HepG2 (cell line): ENCODE results near the gene C1orf141. TPM values are rescaled to one million over a fixed set of nuclear protein-coding genes. Genes with fewer than 3 reads are reported as not detected.

Experiments
- ATAC-seq: fragments of 200-7000 bp; cut with Tn5 transposase; 3 replicates; pipeline ENCODE4 v1.9.1; 2020; ENCODE audit warnings: mild to moderate bottlenecking, moderate library complexity
- BruUV-seq: library from RNA; stranded (reverse); fragments of 400-500 nt; replicated peaks from 2 replicates; lab custom pipeline; 2021; lab: Mats Ljungman, UMichigan
- CTCF ChIA-PET: fragments of 300-600 bp; formaldehyde crosslinking; extraction: SDS; loops from one replicate; lab custom pipeline; 2021; ENCODE audit warnings: low total read pairs, inconsistent platforms, low intra/inter-chr PET ratio; lab: Yijun Ruan, JAX
- POLR2A ChIA-PET: fragments of 350-600 bp; sonication (Branson Sonifier 250); formaldehyde crosslinking; loops from one replicate; lab custom pipeline; 2020; ENCODE audit warnings: antibody characterized with exemption, inconsistent platforms; lab: Yijun Ruan, JAX
- DNase-seq: peaks from one replicate; pipeline ENCODE4 v3.0.0-alpha.2; 2015; ENCODE audit warnings: low spot score
- FAIRE-seq: peaks from 3 replicates; lab custom pipeline; 2011; peaks lifted over from hg19 to GRCh38; lab: Jason Lieb, UNC
- H2AFZ ChIP-seq: one replicate; pipeline ENCODE4 v1.6.1; 2011; ENCODE audit warnings: low read length, inconsistent platforms
- H3K27ac ChIP-seq: fragments of 300-600 bp; 3 replicates; pipeline ENCODE4 v1.8.0; 2011; ENCODE audit warnings: mixed run types, mild to moderate bottlenecking, mixed read lengths, low read length, inconsistent platforms; ENCODE audit not compliant: insufficient read depth; ENCODE audit errors: extremely low read length
- H3K27me3 ChIP-seq, 2 experiments: fragments of 200-600 bp in 1 of 2; 2 replicates in 1 of 2; 3 replicates in 1 of 2; pipeline versions ENCODE4 v1.6.0 to v1.8.0; 2011; ENCODE audit warnings: low read length in 2 of 2, mild to moderate bottlenecking in 2 of 2, moderate library complexity in 2 of 2, inconsistent platforms in 1 of 2; ENCODE audit not compliant: insufficient read depth in 2 of 2, control insufficient read depth in 1 of 2
- H3K36me3 ChIP-seq, 2 experiments: fragments of 200-600 bp in 1 of 2; replicated peaks in 1 of 2; 2 replicates in 1 of 2; 3 replicates in 1 of 2; pipeline versions ENCODE4 v1.5.1 to v1.8.0; 2011; ENCODE audit warnings: low read length in 2 of 2, inconsistent platforms in 1 of 2; ENCODE audit not compliant: insufficient read depth in 2 of 2, control insufficient read depth in 1 of 2
- H3K4me1 ChIP-seq: 2 replicates; pipeline ENCODE4 v1.5.1; 2012; ENCODE audit warnings: low read length, inconsistent platforms; ENCODE audit not compliant: insufficient read depth
- H3K4me2 ChIP-seq: 2 replicates; pipeline ENCODE4 v1.6.0; 2011; ENCODE audit warnings: low read depth, low read length, inconsistent platforms
- H3K4me3 ChIP-seq, 3 experiments: fragments of 200-600 bp in 1 of 3; sonication (generic), shearing (Covaris generic) in 1 of 3; replicated peaks in 1 of 3; 2 replicates each; pipeline ENCODE4 v1.5.1; 2011 to 2016; ENCODE audit warnings: low read length in 3 of 3, inconsistent platforms in 2 of 3, low read depth in 2 of 3, mild to moderate bottlenecking in 2 of 3, control low read depth in 1 of 3, mixed read lengths in 1 of 3; ENCODE audit not compliant: insufficient read depth in 1 of 3
- H3K79me2 ChIP-seq: one replicate; pipeline ENCODE4 v1.6.1; 2011; ENCODE audit warnings: low read length, inconsistent platforms; ENCODE audit not compliant: insufficient read depth
- H3K9ac ChIP-seq: 2 replicates; pipeline ENCODE4 v1.6.0; 2011; ENCODE audit warnings: mild to moderate bottlenecking, low read depth, low read length, inconsistent platforms; ENCODE audit not compliant: insufficient read depth
- H3K9me3 ChIP-seq: 2 replicates; pipeline ENCODE4 v1.5.1; 2012; ENCODE audit warnings: mild to moderate bottlenecking, low read length
- H4K20me1 ChIP-seq: 2 replicates; pipeline ENCODE4 v1.6.0; 2011; ENCODE audit warnings: inconsistent platforms, mild to moderate bottlenecking, low read length, moderate library complexity; ENCODE audit not compliant: insufficient read depth
- CREBL2 ChIP-seq: sonication (generic); formaldehyde crosslinking; IDR thresholded peaks from 2 replicates; pipeline ENCODE4 v1.8.1; 2023; ENCODE audit warnings: missing genetic modification reagents, mild to moderate bottlenecking, borderline replicate concordance
- PLSCR1 ChIP-seq: sonication (generic); formaldehyde crosslinking; IDR thresholded peaks from 2 replicates; pipeline ENCODE4 v1.5.0; 2020; ENCODE audit warnings: missing genetic modification reagents, mild to moderate bottlenecking, borderline replicate concordance
- SMAD9 ChIP-seq: sonication (generic); formaldehyde crosslinking; IDR thresholded peaks from 2 replicates; pipeline ENCODE4 v1.5.1; 2020; ENCODE audit warnings: mild to moderate bottlenecking, missing genetic modification reagents
- ZBTB40 ChIP-seq, 2 experiments: fragments of 450-650 bp in 1 of 2; sonication (generic) in 1 of 2; formaldehyde crosslinking in 1 of 2; IDR thresholded peaks; 2 replicates each; pipeline versions ENCODE4 v1.6.1 to v1.8.0; 2016 to 2022; ENCODE audit warnings: antibody characterized with exemption in 1 of 2, mild to moderate bottlenecking in 1 of 2, missing genetic modification reagents in 1 of 2
- ZNF101 ChIP-seq: sonication (generic); formaldehyde crosslinking; IDR thresholded peaks from 2 replicates; pipeline ENCODE4 v1.4.0; 2020; ENCODE audit warnings: mild to moderate bottlenecking, low read depth, missing genetic modification reagents, borderline replicate concordance
- ZNF550 ChIP-seq: sonication (generic); formaldehyde crosslinking; IDR thresholded peaks from 2 replicates; pipeline ENCODE4 v1.4.0; 2020; ENCODE audit warnings: mild to moderate bottlenecking, missing genetic modification reagents, borderline replicate concordance
- WGBS: methylation state at CpG from one replicate; pipeline ENCODE4 v1.1.6; 2017; ENCODE audit warnings: low lambda C conversion rate; 5-methylcytosine and 5-hydroxymethylcytosine counted together
- in situ Hi-C: cut with HindIII; loops from 2 replicates; pipeline ENCODE4 v1.10.0; 2017; ENCODE audit warnings: low pct_unique_long_range_greater_than_20kb; ENCODE audit not compliant: extremely low pct_ligation_motif_present
- intact Hi-C: fragments of 100-400 bp; cut with micrococcal nuclease; formaldehyde crosslinking; loops from one replicate; pipeline ENCODE4 v1.10.0; 2022; ENCODE audit not compliant: unreplicated experiment
- polyA plus RNA-seq, 8 experiments: library from polyadenylated mRNA; depleted of rRNA in 3 of 8; stranded (reverse) in 7 of 8; unstranded in 1 of 8; fragments of >200 nt; fragmentation: Illumina TruSeq in 4 of 8; extraction: Trizol in 4 of 8; gene quantifications; 2 replicates each; pipeline versions ENCODE4 v1.2.1 to v1.2.3, GENCODE V29; 2011 to 2016; ENCODE audit warnings: low read depth in 4 of 8, missing spikeins in 1 of 8, mixed read lengths in 1 of 8; ENCODE audit not compliant: insufficient read depth in 1 of 8
- total RNA-seq, 5 experiments: library from RNA; depleted of rRNA; stranded (reverse); fragments of >200 nt; fragmentation: Illumina TruSeq; extraction: Trizol; gene quantifications; 2 replicates each; pipeline ENCODE4 v1.2.3, GENCODE V29; 2016; ENCODE audit warnings: low read depth in 1 of 5

The C1orf141 gene
- total and polyA plus RNA-seq, 2 of the 13 experiments (the other 11 are each of a cell fraction or from before 2014, with no cell fraction given): not detected

GRCh38 chr1:67061266-67061665 lies 73.5 kb downstream of the C1orf141 start:
- H3K4me1 ChIP-seq: peaks cover 30% of the 10 kb centered on the region
- no peak overlapping the region for H2AFZ ChIP-seq
- ChIA-PET CTCF (no interaction called here), POLR2A (no interaction called here)
- no TSS peak for BruUV-seq
- H3K79me2 ChIP-seq: no peaks in the 10 kb centered on the region
- H3K27me3 ChIP-seq: no peaks in the 10 kb centered on the region; a peak in 1 of 5 replicates
- FAIRE-seq (no peak), DNase-seq (no peak), ATAC-seq (no peak)
- H3K27ac ChIP-seq: no peak overlapping the region
- H3K4me2 ChIP-seq: no peak overlapping the region
- H3K4me3 ChIP-seq: no peak overlapping the region
- no peaks in the 10 kb centered on the region for H4K20me1 ChIP-seq
- no peaks in the 10 kb centered on the region for H3K36me3 ChIP-seq
- no peak overlapping the region for H3K9ac ChIP-seq
- H3K9me3 ChIP-seq: no peaks in the 10 kb centered on the region
- TF ChIP-seq PLSCR1 (CRISPR knock-in tag) (no peak), CREBL2 (CRISPR knock-in tag) (no peak), ZBTB40 (IDR thresholded peaks at IDR 0.05) (no peak), ZBTB40 (CRISPR knock-in tag; IDR thresholded peaks at IDR 0.05) (no peak), ZNF101 (CRISPR knock-in tag) (no peak), ZNF550 (CRISPR knock-in tag) (no peak), SMAD9 (CRISPR knock-in tag) (no peak)
- WGBS: 94% methylated on average over 2 of the region's 2 CpGs
- in situ Hi-C loops (no loop called here), intact Hi-C loops (no loop called here)
